Nephron progenitor cell (in vitro differentiated cells): ENCODE measurements around the gene EIF1AD.
"Not testable (repeated sequence)": the region's sequence is repeated elsewhere in the genome, so short reads cannot be mapped to it uniquely, and the experiment has no call there.

Experiments
- DNase-seq: peaks from one replicate; pipeline ENCODE4 v3.0.0; 2021
- H3K27ac Mint-ChIP-seq: 2 replicates; pipeline ENCODE4 v1.8.0; 2021; ENCODE audit warnings: mild to moderate bottlenecking, moderate library complexity, mixed read lengths
- H3K27me3 Mint-ChIP-seq: 2 replicates; pipeline ENCODE4 v1.8.0; 2021; ENCODE audit warnings: mild to moderate bottlenecking, low read depth, mixed read lengths; ENCODE audit not compliant: poor library complexity
- H3K36me3 Mint-ChIP-seq: 2 replicates; pipeline ENCODE4 v1.8.0; 2021; ENCODE audit warnings: low read depth, mixed read lengths
- H3K4me1 Mint-ChIP-seq: 2 replicates; pipeline ENCODE4 v1.8.0; 2021; ENCODE audit warnings: mixed read lengths
- H3K4me3 Mint-ChIP-seq: 2 replicates; pipeline ENCODE4 v1.8.0; 2021; ENCODE audit warnings: mild to moderate bottlenecking, moderate library complexity, mixed read lengths
- H3K9me3 Mint-ChIP-seq: 2 replicates; pipeline ENCODE4 v1.8.0; 2021; ENCODE audit warnings: mild to moderate bottlenecking, moderate library complexity, mixed read lengths
- CTCF ChIP-seq: fragments of 200-600 bp; sonication (generic); IDR thresholded peaks from 2 replicates; pipeline ENCODE4 v1.5.0; 2021; ENCODE audit warnings: antibody characterized with exemption

EIF1AD gene

GRCh38 chr11:65953471-65953870 is 48.5 kb downstream of the EIF1AD start:
- H3K4me3 Mint-ChIP-seq, result no peak overlapping the region
- H3K4me1 Mint-ChIP-seq, result peaks cover 5% of the 10 kb centered on the region
- H3K36me3 Mint-ChIP-seq, result no peaks in the 10 kb centered on the region
- no peak overlapping the region for H3K27ac Mint-ChIP-seq
- no peaks in the 10 kb centered on the region for H3K9me3 Mint-ChIP-seq
- DNase-seq, result no peak
- no peak for TF ChIP-seq CTCF
- peaks cover 17% of the 10 kb centered on the region for H3K27me3 Mint-ChIP-seq

GRCh38 chr11:65952052-65952521 is 49.9 kb downstream of the EIF1AD start:
- Mint-ChIP-seq H3K9me3 (no peaks in the 10 kb centered on the region), H3K27me3 (peaks cover 23% of the 10 kb centered on the region), H3K4me1 (no peaks in the 10 kb centered on the region), H3K27ac (no peak overlapping the region), H3K4me3 (no peak overlapping the region), H3K36me3 (no peaks in the 10 kb centered on the region)
- TF ChIP-seq CTCF, result no peak
- no peak for DNase-seq

- not testable (repeated sequence) for H3K4me3 Mint-ChIP-seq, DNase-seq, H3K27ac Mint-ChIP-seq, H3K36me3 Mint-ChIP-seq, H3K9me3 Mint-ChIP-seq, H3K4me1 Mint-ChIP-seq
- peaks cover 22% of the 10 kb centered on the region for H3K27me3 Mint-ChIP-seq
Measured at GRCh38 chr11:65951641-65952040, 50.3 kb downstream of the EIF1AD start.

- not testable (repeated sequence) for H3K4me1 Mint-ChIP-seq, H3K27ac Mint-ChIP-seq, H3K9me3 Mint-ChIP-seq, H3K4me3 Mint-ChIP-seq, DNase-seq, H3K36me3 Mint-ChIP-seq
- peaks cover 18% of the 10 kb centered on the region for H3K27me3 Mint-ChIP-seq
Measured at GRCh38 chr11:65950711-65951110, 51.2 kb downstream of the EIF1AD start.

- no peaks in the 10 kb centered on the region for H3K9me3 Mint-ChIP-seq
- H3K4me3 Mint-ChIP-seq, result no peak overlapping the region
- no peak overlapping the region for H3K27ac Mint-ChIP-seq
- TF ChIP-seq CTCF, result no peak
- no peak for DNase-seq
- H3K36me3 Mint-ChIP-seq, result no peaks in the 10 kb centered on the region
- peaks cover 19% of the 10 kb centered on the region for H3K4me1 Mint-ChIP-seq
- peaks cover 13% of the 10 kb centered on the region for H3K27me3 Mint-ChIP-seq
Measured at GRCh38 chr11:65947603-65948125, 54.3 kb downstream of the EIF1AD start.

- Mint-ChIP-seq H3K4me3 (no peak overlapping the region), H3K9me3 (no peaks in the 10 kb centered on the region), H3K36me3 (no peaks in the 10 kb centered on the region), H3K27me3 (peaks cover 13% of the 10 kb centered on the region), H3K4me1 (peaks cover 19% of the 10 kb centered on the region), H3K27ac (no peak overlapping the region)
- no peak for DNase-seq
- no peak for TF ChIP-seq CTCF
Measured at GRCh38 chr11:65947133-65947532, 54.8 kb downstream of the EIF1AD start.

- Mint-ChIP-seq H3K36me3 (no peaks in the 10 kb centered on the region), H3K27ac (no peak overlapping the region), H3K9me3 (no peaks in the 10 kb centered on the region), H3K4me3 (no peak overlapping the region), H3K27me3 (peaks cover 13% of the 10 kb centered on the region), H3K4me1 (peaks cover 20% of the 10 kb centered on the region)
- no peak for DNase-seq
- no peak for TF ChIP-seq CTCF
Measured at GRCh38 chr11:65946655-65947054, 55.3 kb downstream of the EIF1AD start.
